SK-N-SH treated with all-trans-retinoic acid at 6 μM for 48 hours (cell line): ENCODE results near the gene LHCGR.

Source experiments
- ATAC-seq: fragments of 200-7000 bp; cut with Tn5 transposase; 3 replicates; pipeline ENCODE4 v1.9.1; 2020; ENCODE audit warnings: mild to moderate bottlenecking, moderate library complexity
- ARNTL ChIP-seq: fragments of 450-650 bp; formaldehyde crosslinking; IDR thresholded peaks from 2 replicates; pipeline ENCODE4 v1.5.0; 2020; ENCODE audit warnings: low read depth, mild to moderate bottlenecking, moderate library complexity, borderline replicate concordance
- BACH2 ChIP-seq: fragments of 250-450 bp; sonication (Bioruptor Pico); IDR thresholded peaks from 2 replicates; pipeline ENCODE4 v1.9.0; 2021; ENCODE audit warnings: mild to moderate bottlenecking, borderline replicate concordance
- CREB5 ChIP-seq: fragments of 250-450 bp; sonication (Bioruptor Pico); IDR thresholded peaks from 2 replicates; pipeline ENCODE4 v1.5.1; 2020; ENCODE audit warnings: low read depth, mild to moderate bottlenecking, moderate library complexity
- CSDC2 ChIP-seq: fragments of 250-450 bp; sonication (Bioruptor Pico); IDR thresholded peaks from 2 replicates; pipeline ENCODE4 v1.5.0; 2020; ENCODE audit warnings: mild to moderate bottlenecking, moderate library complexity
- CSRNP3 ChIP-seq: fragments of 250-450 bp; sonication (Bioruptor Pico); IDR thresholded peaks from 2 replicates; pipeline ENCODE4 v1.5.1; 2021; ENCODE audit warnings: mild to moderate bottlenecking, moderate library complexity
- GLIS3 ChIP-seq: fragments of 250-450 bp; sonication (Bioruptor Pico); IDR thresholded peaks from 2 replicates; pipeline ENCODE4 v1.5.0; 2020; ENCODE audit warnings: mild to moderate bottlenecking, moderate library complexity
- ISL1 ChIP-seq: fragments of 250-450 bp; sonication (Bioruptor Pico); IDR thresholded peaks from 2 replicates; pipeline ENCODE4 v2.1.2; 2022; ENCODE audit warnings: mild to moderate bottlenecking, moderate library complexity
- OSR1 ChIP-seq: fragments of 250-450 bp; sonication (Bioruptor Pico); IDR thresholded peaks from 2 replicates; pipeline ENCODE4 v1.8.0; 2022; ENCODE audit warnings: moderate library complexity, mild to moderate bottlenecking, inconsistent platforms
- PPARA ChIP-seq: fragments of 250-450 bp; sonication (Bioruptor Pico); IDR thresholded peaks from 2 replicates; pipeline ENCODE4 v1.5.0; 2020; ENCODE audit warnings: mild to moderate bottlenecking, borderline replicate concordance
- RARB ChIP-seq: fragments of 250-450 bp; sonication (Bioruptor Pico); IDR thresholded peaks from 2 replicates; pipeline ENCODE4 v1.8.0; 2021; ENCODE audit warnings: mild to moderate bottlenecking, moderate library complexity
- SNAI2 ChIP-seq: fragments of 250-450 bp; sonication (Bioruptor Pico); IDR thresholded peaks from 2 replicates; pipeline ENCODE4 v1.5.0; 2020; ENCODE audit warnings: mild to moderate bottlenecking, moderate library complexity
- TCF4 ChIP-seq: fragments of 250-450 bp; sonication (Bioruptor Pico); IDR thresholded peaks from 2 replicates; pipeline ENCODE4 v1.8.0; 2021; ENCODE audit warnings: mild to moderate bottlenecking, moderate library complexity, borderline replicate concordance
- TOX ChIP-seq: fragments of 250-450 bp; sonication (Bioruptor Pico); IDR thresholded peaks from 2 replicates; pipeline ENCODE4 v1.8.0; 2021; ENCODE audit warnings: mild to moderate bottlenecking, moderate library complexity, borderline replicate concordance
- ZC3H10 ChIP-seq: fragments of 250-450 bp; sonication (Bioruptor Pico); IDR thresholded peaks from 2 replicates; pipeline ENCODE4 v1.5.1; 2021; ENCODE audit warnings: mild to moderate bottlenecking, moderate library complexity
- ZFP3 ChIP-seq: fragments of 250-450 bp; sonication (Bioruptor Pico); IDR thresholded peaks from 2 replicates; pipeline ENCODE4 v1.5.0; 2020; ENCODE audit warnings: mild to moderate bottlenecking, moderate library complexity
- ZFP30 ChIP-seq: fragments of 450-650 bp; formaldehyde crosslinking; IDR thresholded peaks from 2 replicates; pipeline ENCODE4 v1.5.0; 2022; ENCODE audit warnings: mild to moderate bottlenecking, moderate library complexity
- ZNF70 ChIP-seq: fragments of 450-650 bp; formaldehyde crosslinking; IDR thresholded peaks from 2 replicates; pipeline ENCODE4 v1.5.0; 2020; ENCODE audit warnings: mild to moderate bottlenecking, moderate library complexity
- ZNF8 ChIP-seq: fragments of 450-650 bp; formaldehyde crosslinking; IDR thresholded peaks from 2 replicates; pipeline ENCODE4 v1.5.0; 2020; ENCODE audit warnings: mild to moderate bottlenecking, moderate library complexity
- TF ChIP-seq, protein P1 (sequence below): fragments of 250-450 bp; sonication (Bioruptor Pico); IDR thresholded peaks from 2 replicates; pipeline ENCODE4 v1.5.0; 2020; ENCODE audit warnings: mild to moderate bottlenecking, moderate library complexity
- TF ChIP-seq, protein P2 (sequence below): fragments of 250-450 bp; sonication (Bioruptor Pico); IDR thresholded peaks from 2 replicates; pipeline ENCODE4 v1.8.0; 2021; ENCODE audit warnings: low read depth, mild to moderate bottlenecking, moderate library complexity, borderline replicate concordance

Gene LHCGR

GRCh38 chr2:48721158-48721557 lies 34.4 kb downstream of the LHCGR start:
- no peak for ATAC-seq

DNA sequence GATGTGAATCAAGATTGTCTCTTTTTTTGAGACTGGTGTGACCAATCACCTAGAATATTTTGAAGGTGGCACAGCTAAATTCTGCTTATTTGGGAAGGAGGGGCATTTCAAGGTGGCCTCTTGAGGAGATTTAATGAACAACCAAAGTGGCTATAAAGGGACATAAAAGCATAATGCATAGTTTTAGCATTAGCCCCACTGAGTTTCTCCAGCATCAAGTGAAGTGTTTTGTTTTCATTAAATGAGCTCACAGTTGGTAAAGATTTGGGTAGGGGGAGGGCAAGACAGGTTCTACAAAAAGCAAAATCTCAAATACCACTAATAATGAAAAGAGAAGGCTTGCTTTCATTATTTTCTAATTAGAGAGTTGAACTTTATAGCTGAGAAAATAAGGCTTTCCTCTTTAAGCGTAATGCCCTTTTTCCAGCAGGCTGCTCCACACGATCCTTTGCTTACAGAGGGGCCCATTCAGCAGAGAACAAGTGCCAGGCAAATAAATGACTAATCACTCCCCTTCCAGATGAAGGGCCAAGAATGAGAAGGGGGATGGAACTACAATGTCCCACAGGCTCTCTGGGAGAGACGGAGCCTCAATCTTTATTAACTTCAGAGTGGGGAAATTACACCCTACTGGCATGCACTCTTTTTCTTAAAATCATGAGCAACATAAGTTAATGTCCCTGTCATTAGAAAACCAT lies 35.9 kb downstream of the LHCGR start:
- no peak for ATAC-seq
- TF ChIP-seq GLIS3 (no peak), ZNF8 (CRISPR knock-in tag) (no peak), ZFP3 (CRISPR knock-in tag) (no peak), ZC3H10 (no peak)

More at GRCh38 chr2:48721158-48721557, 34.4 kb downstream of the LHCGR start:
- TF ChIP-seq, protein P1, sequence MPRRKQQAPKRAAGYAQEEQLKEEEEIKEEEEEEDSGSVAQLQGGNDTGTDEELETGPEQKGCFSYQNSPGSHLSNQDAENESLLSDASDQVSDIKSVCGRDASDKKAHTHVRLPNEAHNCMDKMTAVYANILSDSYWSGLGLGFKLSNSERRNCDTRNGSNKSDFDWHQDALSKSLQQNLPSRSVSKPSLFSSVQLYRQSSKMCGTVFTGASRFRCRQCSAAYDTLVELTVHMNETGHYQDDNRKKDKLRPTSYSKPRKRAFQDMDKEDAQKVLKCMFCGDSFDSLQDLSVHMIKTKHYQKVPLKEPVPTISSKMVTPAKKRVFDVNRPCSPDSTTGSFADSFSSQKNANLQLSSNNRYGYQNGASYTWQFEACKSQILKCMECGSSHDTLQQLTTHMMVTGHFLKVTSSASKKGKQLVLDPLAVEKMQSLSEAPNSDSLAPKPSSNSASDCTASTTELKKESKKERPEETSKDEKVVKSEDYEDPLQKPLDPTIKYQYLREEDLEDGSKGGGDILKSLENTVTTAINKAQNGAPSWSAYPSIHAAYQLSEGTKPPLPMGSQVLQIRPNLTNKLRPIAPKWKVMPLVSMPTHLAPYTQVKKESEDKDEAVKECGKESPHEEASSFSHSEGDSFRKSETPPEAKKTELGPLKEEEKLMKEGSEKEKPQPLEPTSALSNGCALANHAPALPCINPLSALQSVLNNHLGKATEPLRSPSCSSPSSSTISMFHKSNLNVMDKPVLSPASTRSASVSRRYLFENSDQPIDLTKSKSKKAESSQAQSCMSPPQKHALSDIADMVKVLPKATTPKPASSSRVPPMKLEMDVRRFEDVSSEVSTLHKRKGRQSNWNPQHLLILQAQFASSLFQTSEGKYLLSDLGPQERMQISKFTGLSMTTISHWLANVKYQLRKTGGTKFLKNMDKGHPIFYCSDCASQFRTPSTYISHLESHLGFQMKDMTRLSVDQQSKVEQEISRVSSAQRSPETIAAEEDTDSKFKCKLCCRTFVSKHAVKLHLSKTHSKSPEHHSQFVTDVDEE (CRISPR knock-in tag): no peak
- TF ChIP-seq ARNTL (CRISPR knock-in tag): no peak
- TF ChIP-seq ZC3H10: no peak
- no peak for TF ChIP-seq ZFP30 (CRISPR knock-in tag)
- no peak for TF ChIP-seq ISL1 (CRISPR knock-in tag)
- no peak for TF ChIP-seq ZNF70 (CRISPR knock-in tag)
- no peak for TF ChIP-seq CSDC2 (CRISPR knock-in tag)
- no peak for TF ChIP-seq SNAI2 (CRISPR knock-in tag)
- TF ChIP-seq GLIS3: no peak
- no peak for TF ChIP-seq PPARA (CRISPR knock-in tag)
- TF ChIP-seq OSR1 (CRISPR knock-in tag): no peak
- TF ChIP-seq TCF4: no peak
- no peak for TF ChIP-seq RARB (CRISPR knock-in tag)
- TF ChIP-seq, all 23 proteins: peak for 0

DNA sequence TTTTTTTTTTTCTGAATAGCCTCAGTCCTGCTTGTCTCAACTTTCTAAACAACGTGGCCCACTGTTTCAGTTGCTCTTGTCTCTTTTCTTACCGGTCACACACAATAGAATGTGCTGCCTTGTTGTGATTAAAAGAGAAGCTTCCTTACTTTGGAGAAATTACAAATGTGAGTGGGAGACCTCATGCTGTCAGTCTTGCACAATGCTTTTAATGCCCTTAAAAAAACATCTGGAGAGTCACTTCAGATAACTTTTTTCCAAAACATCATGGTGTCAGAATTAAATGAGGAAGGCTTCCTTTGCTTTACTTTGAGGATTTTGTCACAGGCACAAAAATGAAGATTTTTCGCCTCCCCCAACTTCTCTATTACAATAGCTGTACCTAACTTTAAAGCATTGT lies 37.7 kb downstream of the LHCGR start:
- TF ChIP-seq, protein P2, sequence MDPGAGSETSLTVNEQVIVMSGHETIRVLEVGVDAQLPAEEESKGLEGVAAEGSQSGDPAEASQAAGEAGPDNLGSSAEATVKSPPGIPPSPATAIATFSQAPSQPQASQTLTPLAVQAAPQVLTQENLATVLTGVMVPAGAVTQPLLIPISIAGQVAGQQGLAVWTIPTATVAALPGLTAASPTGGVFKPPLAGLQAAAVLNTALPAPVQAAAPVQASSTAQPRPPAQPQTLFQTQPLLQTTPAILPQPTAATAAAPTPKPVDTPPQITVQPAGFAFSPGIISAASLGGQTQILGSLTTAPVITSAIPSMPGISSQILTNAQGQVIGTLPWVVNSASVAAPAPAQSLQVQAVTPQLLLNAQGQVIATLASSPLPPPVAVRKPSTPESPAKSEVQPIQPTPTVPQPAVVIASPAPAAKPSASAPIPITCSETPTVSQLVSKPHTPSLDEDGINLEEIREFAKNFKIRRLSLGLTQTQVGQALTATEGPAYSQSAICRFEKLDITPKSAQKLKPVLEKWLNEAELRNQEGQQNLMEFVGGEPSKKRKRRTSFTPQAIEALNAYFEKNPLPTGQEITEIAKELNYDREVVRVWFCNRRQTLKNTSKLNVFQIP (CRISPR knock-in tag): no peak
- no peak for ATAC-seq

DNA sequence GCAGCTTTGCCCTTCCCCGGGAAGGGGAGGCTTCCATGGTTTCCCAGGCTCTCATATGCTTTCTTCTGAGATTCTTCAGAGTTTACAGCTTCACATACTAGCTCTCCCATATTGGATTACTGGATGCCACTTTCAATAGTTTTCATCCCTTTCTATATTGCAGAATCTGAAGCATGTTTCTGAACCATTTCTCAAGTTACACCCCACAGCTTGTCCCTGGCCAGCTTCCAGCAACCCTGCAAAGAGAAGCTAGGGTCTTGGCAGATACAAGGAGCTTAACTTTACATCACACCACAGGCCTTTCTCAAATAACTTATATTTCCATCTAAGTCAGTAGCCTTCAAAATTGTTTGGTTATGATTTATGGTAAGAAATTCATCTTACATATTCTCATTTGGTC lies 39.6 kb downstream of the LHCGR start:
- TF ChIP-seq ZC3H10 (no peak), CREB5 (CRISPR knock-in tag) (no peak), BACH2 (no peak), TOX (CRISPR knock-in tag) (no peak), CSDC2 (CRISPR knock-in tag) (no peak), ZNF8 (CRISPR knock-in tag) (no peak), OSR1 (CRISPR knock-in tag) (no peak), PPARA (CRISPR knock-in tag) (no peak), CSRNP3 (CRISPR knock-in tag) (no peak), RARB (CRISPR knock-in tag) (no peak), SNAI2 (CRISPR knock-in tag) (no peak), ISL1 (CRISPR knock-in tag) (no peak), GLIS3 (no peak), ZFP3 (CRISPR knock-in tag) (no peak), ZNF70 (CRISPR knock-in tag) (no peak)
- ATAC-seq: no peak
